T1000 (cell line): ENCODE data around the gene EPS8L2.
A peak's percentile ranks its signal among the peaks of the same experiment; 100 is the strongest.

Source experiments
- DNase-seq: peaks from one replicate; lab custom pipeline; 2025; ENCODE audit warnings: mixed read lengths; lab: John Stamatoyannopoulos, UW

Gene EPS8L2

GRCh38 chr11:763073-763463 is 57.0 kb downstream of the EPS8L2 start:
- DNase-seq = no peak

- no peak for DNase-seq
Observed at GRCh38 chr11:763549-764321, 57.7 kb downstream of the EPS8L2 start.

GRCh38 chr11:764322-765024 is 58.4 kb downstream of the EPS8L2 start:
- DNase-seq = no peak

GRCh38 chr11:765025-765801 is 59.2 kb downstream of the EPS8L2 start:
- DNase-seq = peak; percentile 16

- no peak for DNase-seq
Observed at GRCh38 chr11:765802-766091, 59.7 kb downstream of the EPS8L2 start.

- DNase-seq = no peak
Observed at GRCh38 chr11:766106-766935, 60.3 kb downstream of the EPS8L2 start.

GRCh38 chr11:766936-767210 is 60.8 kb downstream of the EPS8L2 start:
- no peak for DNase-seq

- no peak for DNase-seq
Observed at GRCh38 chr11:767238-767637, 61.2 kb downstream of the EPS8L2 start.

GRCh38 chr11:769887-770641 is 64.0 kb downstream of the EPS8L2 start:
- no peak for DNase-seq

- DNase-seq = no peak
Observed at GRCh38 chr11:770642-771616, 64.9 kb downstream of the EPS8L2 start.

- DNase-seq = no peak
Observed at GRCh38 chr11:771617-772204, 65.7 kb downstream of the EPS8L2 start.

- no peak for DNase-seq
Observed at GRCh38 chr11:772429-773390, 66.7 kb downstream of the EPS8L2 start.

GRCh38 chr11:773425-773824 is 67.4 kb downstream of the EPS8L2 start:
- DNase-seq = no peak

GRCh38 chr11:773830-774229 is 67.8 kb downstream of the EPS8L2 start:
- no peak for DNase-seq

- DNase-seq = no peak
Observed at GRCh38 chr11:774873-775592, 69.0 kb downstream of the EPS8L2 start.

- DNase-seq = no peak
Observed at GRCh38 chr11:776263-776560, 70.2 kb downstream of the EPS8L2 start.

GRCh38 chr11:776561-777287 is 70.7 kb downstream of the EPS8L2 start:
- no peak for DNase-seq
